SK-N-MC (cell line): ENCODE measurements around the gene PPIL3.

Experiments
- DNase-seq: peaks from one replicate; pipeline ENCODE4 v3.0.0-alpha.2; 2011; ENCODE audit warnings: low read depth, low spot score
- H3K27ac ChIP-seq: fragments of 200-600 bp; sonication (generic); 2 replicates; pipeline ENCODE4 v1.5.1; 2016; ENCODE audit warnings: mixed run types
- H3K36me3 ChIP-seq: fragments of 200-600 bp; sonication (generic); 2 replicates; pipeline ENCODE4 v1.6.1; 2017; ENCODE audit warnings: antibody characterized with exemption, low read length, mixed read lengths; ENCODE audit not compliant: insufficient read depth
- H3K4me3 ChIP-seq: fragments of 200-600 bp; sonication (generic); 2 replicates; pipeline ENCODE4 v1.5.1; 2016
- H3K9ac ChIP-seq: fragments of 200-600 bp; sonication (generic); 2 replicates; pipeline ENCODE4 v1.8.0; 2017; ENCODE audit warnings: mixed run types, mixed read lengths; ENCODE audit not compliant: insufficient read length
- H3K9me3 ChIP-seq: fragments of 200-600 bp; sonication (generic); 2 replicates; pipeline ENCODE4 v1.6.1; 2017; ENCODE audit warnings: low read depth, mild to moderate bottlenecking, antibody characterized with exemption, low read length, moderate library complexity, mixed read lengths
- EZH2 ChIP-seq: fragments of 200-600 bp; sonication (generic); IDR thresholded peaks from one replicate; pipeline ENCODE4 v1.6.1; 2017; ENCODE audit warnings: antibody characterized with exemption
- FOXP2 ChIP-seq: optimal IDR thresholded peaks from 2 replicates; pipeline ENCODE3; 2011; ENCODE audit warnings: mild to moderate bottlenecking, moderate library complexity; ENCODE audit not compliant: insufficient read depth; ENCODE audit errors: extremely low read length, control extremely low read depth
- POLR2AphosphoS5 ChIP-seq: IDR thresholded peaks from 2 replicates; pipeline ENCODE4 v1.6.1; 2012; ENCODE audit warnings: mild to moderate bottlenecking, low read depth, low read length, borderline replicate concordance

Gene PPIL3

GRCh38 chr2:200834701-200835100 lies 54.2 kb downstream of the PPIL3 start:
- Histone ChIP-seq H3K4me3 (no peak overlapping the region), H3K36me3 (no peaks in the 10 kb centered on the region), H3K9me3 (0 out of 2 replicates have a peak, but pooled peaks cover 2% of the 10 kb centered on the region), H3K9ac (no peak overlapping the region), H3K27ac (no peak overlapping the region)
- no peak for DNase-seq
- no peak for TF ChIP-seq FOXP2
- no peak for TF ChIP-seq EZH2
- TF ChIP-seq POLR2AphosphoS5 = no peak

DNA sequence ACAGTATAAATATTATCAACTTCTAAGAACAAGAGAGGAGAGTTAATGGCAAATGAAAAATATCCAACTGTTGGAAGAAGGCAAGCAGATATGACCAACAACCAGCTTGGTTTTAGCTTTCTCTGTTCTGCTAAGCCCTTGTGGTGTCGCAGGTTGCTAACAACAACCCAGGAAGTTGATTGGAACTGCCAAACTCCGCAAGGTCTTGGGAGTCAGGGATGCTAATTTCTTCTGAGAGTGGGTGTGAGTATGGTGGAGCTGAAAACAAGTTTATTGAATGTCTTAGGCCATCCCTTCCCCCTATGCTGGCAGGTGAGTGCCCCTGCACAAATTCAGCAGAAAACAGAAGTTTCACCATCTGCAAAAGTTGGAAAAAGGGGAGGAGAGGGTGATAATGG lies 59.6 kb downstream of the PPIL3 start:
- H3K27ac ChIP-seq = no peak overlapping the region
- H3K4me3 ChIP-seq = no peak overlapping the region
- no peak for DNase-seq
- TF ChIP-seq EZH2 (no peak), POLR2AphosphoS5 (no peak), FOXP2 (no peak)
- H3K9ac ChIP-seq = no peak overlapping the region
- no peaks in the 10 kb centered on the region for H3K9me3 ChIP-seq
- peaks cover 11% of the 10 kb centered on the region; the same call in 1 of the 2 replicates for H3K36me3 ChIP-seq

DNA sequence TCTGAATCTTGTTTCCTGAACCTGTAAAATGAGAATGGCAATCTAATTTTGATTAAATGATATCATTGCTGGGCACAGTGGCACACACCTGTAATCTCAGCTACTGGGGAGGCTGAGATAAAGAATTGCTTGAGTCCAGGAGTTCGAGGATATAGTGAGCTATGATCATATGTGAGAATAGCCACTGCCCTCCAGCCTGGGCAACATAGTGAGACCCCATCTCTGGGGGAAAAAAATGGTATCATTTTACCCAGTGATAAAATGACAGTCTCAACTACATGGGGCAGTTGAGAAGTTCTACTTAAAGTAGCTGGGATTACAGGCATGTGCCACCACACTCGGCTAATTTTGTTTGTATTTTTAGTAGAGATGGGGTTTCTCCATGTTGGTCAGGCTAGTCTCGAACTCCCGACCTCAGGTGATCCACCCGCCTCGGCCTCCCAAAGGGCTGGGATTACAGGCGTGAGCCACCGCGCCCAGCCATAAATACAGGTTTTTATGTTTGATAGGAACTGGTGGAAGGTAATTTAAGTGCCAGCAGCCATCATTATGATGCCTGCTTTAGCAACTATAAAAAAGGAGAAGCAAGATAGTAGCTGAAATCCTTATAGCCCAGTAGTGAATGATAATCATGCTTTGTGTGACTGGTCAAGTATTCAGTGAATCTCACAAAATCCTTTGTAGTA lies 60.2 kb downstream of the PPIL3 start:
- Histone ChIP-seq H3K27ac (no peak overlapping the region), H3K9ac (no peak overlapping the region), H3K9me3 (no peaks in the 10 kb centered on the region), H3K36me3 (peaks cover 16% of the 10 kb centered on the region; the same call in 1 of the 2 replicates), H3K4me3 (no peak overlapping the region)
- no peak for TF ChIP-seq POLR2AphosphoS5
- TF ChIP-seq FOXP2 = no peak
- TF ChIP-seq EZH2 = no peak
- no peak for DNase-seq

GRCh38 chr2:200828104-200828503 lies 60.8 kb downstream of the PPIL3 start:
- Histone ChIP-seq H3K4me3 (no peak overlapping the region), H3K9ac (no peak overlapping the region), H3K36me3 (peaks cover 16% of the 10 kb centered on the region; the same call in 1 of the 2 replicates), H3K27ac (no peak overlapping the region), H3K9me3 (no peaks in the 10 kb centered on the region)
- no peak for TF ChIP-seq POLR2AphosphoS5
- no peak for DNase-seq

DNA sequence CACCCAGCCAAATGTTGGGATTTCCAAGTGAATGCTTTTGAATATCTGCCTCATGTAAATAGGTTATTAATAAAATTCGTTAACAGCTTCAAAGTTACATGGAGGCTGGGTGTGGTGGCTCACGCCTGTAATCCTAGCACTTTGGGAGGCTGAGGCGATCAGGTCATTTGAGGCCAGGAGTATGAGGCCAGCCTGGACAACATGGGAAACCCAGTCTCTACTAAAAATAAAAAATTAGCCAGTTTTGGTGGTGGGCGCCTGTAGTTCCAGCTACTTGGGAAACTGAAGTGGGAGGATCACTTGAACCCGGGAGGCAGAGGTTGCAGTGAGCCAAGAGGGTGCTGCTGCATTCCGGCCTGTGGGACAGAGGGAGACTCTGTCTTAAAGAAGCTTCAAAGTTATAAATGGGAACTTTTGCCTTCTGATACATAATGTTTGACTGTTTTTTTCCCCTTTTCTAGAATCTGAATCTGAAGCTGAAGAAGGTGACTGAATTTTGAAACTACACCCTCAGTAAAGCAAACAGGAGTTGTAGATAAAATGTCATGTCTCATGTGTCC lies 67.1 kb downstream of the PPIL3 start:
- Histone ChIP-seq H3K4me3 (no peak overlapping the region), H3K27ac (no peak overlapping the region), H3K36me3 (peaks cover 69% of the 10 kb centered on the region), H3K9me3 (no peaks in the 10 kb centered on the region), H3K9ac (no peak overlapping the region)
- DNase-seq = no peak
- no peak for TF ChIP-seq POLR2AphosphoS5
- no peak for TF ChIP-seq EZH2
- TF ChIP-seq FOXP2 = no peak
